K562 treated with DMSO at 1 percent for 12 hours (cell line): ENCODE measurements around the gene USP16. TPM values are rescaled to one million over a fixed set of nuclear protein-coding genes. Genes with fewer than 3 reads are reported as not detected.

Experiments used
- total RNA-seq: library from RNA; unstranded; fragments of 300-600 nt; gene quantifications from 2 replicates; pipeline ENCODE4 v1.2.3, GENCODE V29; 2022; ENCODE audit not compliant: insufficient read depth

Gene USP16
- total RNA-seq = 15.7 and 32.2 TPM in 2 replicates

GRCh38 chr21:29024474-29025327 is at the start of gene USP16:
USP16 (plus strand) TSS chr21:29024668; CDS start chr21:29027914, 3,246 bp downstream.

GRCh38 chr21:28992526-28993292 is 31.8 kb upstream of the USP16 start, which contains the start of gene LTN1:
LTN1 (minus strand) TSS chr21:28992877; CDS start chr21:28992805, 72 bp downstream.

GRCh38 chr21:29073222-29074006 is 48.9 kb downstream of the USP16 start, which contains the start of gene CCT8:
CCT8 (minus strand) TSS chr21:29073648; CDS start chr21:29073590, 58 bp downstream.

Other genes starting within 250 kb of the USP16 start
- gene LTN1, start 31.8 kb upstream of the USP16 start, total RNA-seq = 3.9 and 19.6 TPM in 2 replicates
- 3.7 and 7.8 TPM in 2 replicates for gene RWDD2B, start 5.3 kb upstream of the USP16 start, total RNA-seq
- gene CCT8, start 49.0 kb downstream of the USP16 start, total RNA-seq = 254 and 339 TPM in 2 replicates
- gene MAP3K7CL, start 106.0 kb downstream of the USP16 start, total RNA-seq = not detected in 2 replicates